ENCODE data around the gene MNDA.

GRCh38 chr1:158873141-158873540 lies 42.0 kb downstream of the MNDA start:
- no peak for TF ChIP-seq EZH2 (IDR thresholded peaks at IDR 0.05; ENCODE audit: low read depth)
- TF ChIP-seq CTCF (conservative IDR thresholded peaks at IDR 0.05), result no peak
